GM12892 (cell line): ENCODE data around the gene OSBPL5.

Experiments
- POLR2A ChIP-seq: IDR thresholded peaks from 2 replicates; pipeline ENCODE4 v1.6.1; 2011; ENCODE audit warnings: low read depth, low read length, control low read depth
- POLR2AphosphoS5 ChIP-seq: IDR thresholded peaks from 2 replicates; pipeline ENCODE4 v1.6.1; 2011; ENCODE audit warnings: low read depth, low read length, control low read depth
- TAF1 ChIP-seq: IDR thresholded peaks from 2 replicates; pipeline ENCODE4 v1.6.1; 2011; ENCODE audit warnings: low read depth, mild to moderate bottlenecking, control low read depth, low read length, borderline replicate concordance

DNA sequence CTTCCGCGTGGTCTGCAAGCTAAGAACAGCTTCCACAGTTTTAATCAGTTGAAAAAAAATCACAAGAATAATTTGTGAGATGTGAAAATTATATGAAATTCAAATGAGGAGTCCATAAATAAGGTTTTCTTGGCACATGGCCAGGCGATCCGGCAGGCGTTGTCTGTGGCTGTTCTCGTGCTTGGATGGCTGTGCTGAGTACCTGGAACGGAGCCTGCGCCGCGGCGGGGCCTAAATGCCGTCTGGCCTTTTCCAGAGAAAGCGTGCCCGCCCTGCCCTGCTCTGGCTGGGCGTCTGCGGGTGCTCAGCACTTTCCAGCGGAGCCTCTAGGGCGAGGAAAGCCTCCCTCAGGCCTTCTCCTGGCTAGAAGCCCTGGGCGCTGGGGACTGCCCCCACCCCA, 41.8 kb downstream of the OSBPL5 start:
- TF ChIP-seq POLR2A (no peak), POLR2AphosphoS5 (no peak), TAF1 (no peak)
